Sciatic nerve (tissue), 2 donors: ENCODE data around the gene GPR17. TPM values are rescaled to one million over a fixed set of nuclear protein-coding genes. Genes with fewer than 3 reads are reported as not detected.
A peak's percentile ranks its signal among the peaks of the same experiment; 100 is the strongest.

Experiments
- ATAC-seq: fragments of 200-7000 bp; cut with Tn5 transposase; one replicate; pipeline ENCODE4 v1.9.1; 2020; ENCODE audit warnings: mild to moderate bottlenecking, moderate library complexity
- DNase-seq: peaks from one replicate; pipeline ENCODE4 v3.0.0-alpha.2; 2020; ENCODE audit warnings: low spot score
- intact Hi-C: fragments of 100-400 bp; cut with DNase I; formaldehyde crosslinking; loops from one replicate; pipeline ENCODE4 v1.14.2; 2022
- total RNA-seq: library from RNA; stranded (reverse); fragmentation: NEBNext Ultra II Directional; extraction: Animal tissue kit (Norgen Biotek cat#: 25700); gene quantifications from one replicate; pipeline ENCODE4 v1.2.1, GENCODE V29; 2021
- donor health status: DM: no; HTN: no; CAD: no.
- donor health status: DM: no; HTN: no; CAD: no.

Gene GPR17
- total RNA-seq, 1 donor from 2014 or later = 4.6 TPM

- ATAC-seq (no peak), DNase-seq (peak; percentile 35)
- intact Hi-C loops = no loop called here
Observed at GRCh38 chr2:127611076-127611925, 34.7 kb upstream of the GPR17 start.

- DNase-seq = peak; percentile 26
Observed at GRCh38 chr2:127612111-127612822, 33.7 kb upstream of the GPR17 start.

DNA sequence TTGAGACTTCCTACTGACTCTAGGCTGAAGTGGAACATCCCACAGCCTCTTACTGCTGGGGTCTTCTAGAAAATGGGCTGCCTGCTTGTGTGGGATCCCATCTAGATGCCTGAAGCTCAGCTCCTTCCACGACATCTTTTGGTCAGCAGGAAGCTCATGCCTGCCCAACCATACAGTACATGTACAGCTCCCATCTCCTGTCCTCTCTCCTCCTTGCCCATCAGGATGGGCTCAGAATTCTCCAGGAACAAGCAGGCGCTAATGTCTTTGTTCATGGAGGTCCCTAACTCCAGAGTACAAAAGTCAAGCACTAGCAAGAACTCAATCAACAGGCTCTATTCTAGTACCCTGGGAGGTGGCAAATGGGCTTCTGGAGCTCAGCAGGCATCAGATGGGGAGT lies 31.7 kb upstream of the GPR17 start:
- ATAC-seq (no peak), DNase-seq (peak; percentile 9)
- intact Hi-C loops = no loop called here

More at GRCh38 chr2:127612111-127612822, 33.7 kb upstream of the GPR17 start:
- ATAC-seq = no peak
- intact Hi-C loops = no loop called here

- no peak for ATAC-seq
- intact Hi-C loops = no loop called here
Observed at GRCh38 chr2:127614731-127615130, 31.2 kb upstream of the GPR17 start.

GRCh38 chr2:127615511-127616166 lies 30.3 kb upstream of the GPR17 start:
- peak; percentile 42 for DNase-seq
- no peak for ATAC-seq
- intact Hi-C loops = no loop called here

More at GRCh38 chr2:127614731-127615130, 31.2 kb upstream of the GPR17 start:
- no peak for DNase-seq

DNA sequence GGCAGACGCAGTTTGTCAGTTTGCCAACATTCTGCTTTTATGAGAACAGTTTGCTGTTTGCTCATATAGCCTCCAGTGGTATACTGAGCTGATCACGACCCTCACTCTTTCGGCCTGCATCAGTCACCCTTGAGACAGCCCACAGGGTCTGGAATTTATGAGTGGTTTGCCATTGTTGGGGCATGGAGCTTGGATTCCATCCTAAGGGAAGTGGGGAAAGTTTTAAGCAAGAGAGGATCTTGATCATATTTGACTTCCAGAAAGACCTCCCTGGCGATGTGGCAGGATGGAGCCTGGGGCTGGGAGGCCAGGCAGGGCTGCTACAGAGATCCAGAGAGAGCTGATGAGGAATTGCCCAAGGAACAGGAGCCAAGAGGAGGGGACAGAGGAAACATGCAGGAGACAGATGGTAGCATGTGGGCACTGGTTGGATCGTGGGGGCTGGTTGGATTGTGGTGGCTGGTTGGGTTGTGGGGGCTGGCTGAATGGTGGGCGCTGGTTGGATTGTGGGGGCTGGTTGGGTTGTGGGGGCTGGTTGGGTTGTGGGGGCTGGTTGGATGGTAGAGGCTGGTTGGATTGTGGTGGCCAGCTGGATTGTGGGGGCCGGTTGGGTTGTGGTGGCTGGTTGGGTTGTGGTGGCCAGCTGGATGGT lies 27.3 kb upstream of the GPR17 start:
- intact Hi-C loops = no loop called here
- DNase-seq = peak; percentile 12
- no peak for ATAC-seq

GRCh38 chr2:127619203-127619590 lies 26.8 kb upstream of the GPR17 start:
- ATAC-seq = no peak
- intact Hi-C loops = no loop called here
- DNase-seq = peak; percentile 45

GRCh38 chr2:127619877-127620705 lies 25.9 kb upstream of the GPR17 start:
- intact Hi-C loops = no loop called here
- no peak for ATAC-seq
- DNase-seq = peak; percentile 25

DNA sequence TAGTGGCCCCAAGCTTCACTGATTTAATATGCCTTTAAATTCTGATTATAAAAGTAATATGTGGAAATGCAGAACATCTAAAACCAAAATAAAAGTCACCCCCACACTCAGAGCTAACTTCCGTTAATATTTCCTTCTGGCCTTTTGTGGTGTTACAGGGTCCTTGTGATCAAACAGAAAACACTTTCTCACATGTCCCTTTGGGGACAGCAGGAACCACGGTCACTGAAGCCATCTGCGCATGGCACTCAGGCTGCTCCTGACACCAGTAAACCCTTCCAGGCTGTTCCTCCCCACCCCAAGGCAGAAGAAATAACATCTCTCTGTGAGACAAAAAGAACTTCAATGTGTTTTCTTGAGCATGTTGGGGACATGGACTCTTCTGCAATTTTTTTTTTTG lies 25.1 kb upstream of the GPR17 start:
- intact Hi-C loops = no loop called here
- no peak for DNase-seq
- ATAC-seq = no peak

GRCh38 chr2:127621981-127622431 lies 23.9 kb upstream of the GPR17 start:
- intact Hi-C loops = no loop called here
- DNase-seq = peak; percentile 32
- no peak for ATAC-seq

- intact Hi-C loops = no loop called here
- ATAC-seq (no peak), DNase-seq (peak; percentile 25)
Observed at GRCh38 chr2:127622561-127623387, 23.2 kb upstream of the GPR17 start.

- intact Hi-C loops = no loop called here
- DNase-seq (peak; percentile 34), ATAC-seq (no peak)
Observed at GRCh38 chr2:127623388-127624319, 22.3 kb upstream of the GPR17 start.

GRCh38 chr2:127624320-127624755 lies 21.6 kb upstream of the GPR17 start:
- DNase-seq (no peak), ATAC-seq (no peak)
- intact Hi-C loops = no loop called here

DNA sequence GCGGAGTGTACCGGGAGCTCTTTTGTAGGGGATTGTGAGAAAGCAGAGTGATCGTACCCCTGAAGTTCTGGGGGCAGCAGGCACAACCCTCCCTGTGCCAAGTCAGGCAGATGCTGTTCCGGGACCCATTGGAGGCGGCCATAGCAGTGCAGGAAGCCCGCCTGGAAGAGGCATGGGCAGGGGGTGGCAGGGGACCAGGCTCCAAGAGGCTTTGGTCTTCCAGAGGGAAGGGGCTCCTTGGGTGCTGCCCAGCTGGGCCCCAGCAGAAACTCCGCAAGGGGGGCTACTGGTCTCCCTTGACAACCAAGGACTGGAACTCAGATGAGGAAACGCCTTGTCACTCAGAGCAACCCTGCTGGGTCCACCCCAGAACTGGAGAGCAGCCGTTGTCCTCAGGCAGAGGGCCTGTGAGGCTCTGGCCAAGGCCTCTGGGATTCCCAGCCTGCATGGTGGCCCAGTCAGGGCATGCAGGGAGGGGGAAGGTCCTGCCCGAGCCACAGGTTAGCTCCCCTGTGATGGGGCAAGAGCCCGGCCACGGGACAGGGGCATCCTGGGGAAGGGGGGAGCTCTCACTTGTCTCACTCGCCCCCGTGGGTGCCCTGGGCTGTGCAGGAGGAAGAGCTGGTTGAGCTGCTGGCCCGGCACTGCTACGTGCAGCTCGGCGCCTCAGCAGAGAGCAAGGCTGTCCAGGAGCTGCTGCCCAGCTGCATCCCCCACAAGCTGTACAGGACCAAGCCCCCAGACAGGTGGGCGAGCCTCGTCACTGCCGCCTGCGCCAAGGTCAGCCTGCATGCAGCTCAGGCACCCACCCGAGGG lies 21.0 kb upstream of the GPR17 start:
- intact Hi-C loops = no loop called here
- peak; percentile 55 for DNase-seq
- no peak for ATAC-seq

GRCh38 chr2:127625572-127625951 lies 20.4 kb upstream of the GPR17 start:
- intact Hi-C loops = no loop called here
- ATAC-seq (no peak), DNase-seq (peak; percentile 35)

- intact Hi-C loops = no loop called here
- ATAC-seq = no peak
- peak; percentile 31 for DNase-seq
Observed at GRCh38 chr2:127626175-127626574, 19.8 kb upstream of the GPR17 start.
